Measurements from ENCODE around the gene HS6ST1. TPM values are rescaled to one million over a fixed set of nuclear protein-coding genes. Genes with fewer than 3 reads are reported as not detected.

The HS6ST1 gene
- total RNA-seq, 1 donor, result 15.1 TPM

GRCh38 chr2:128332091-128332634 is 13.5 kb upstream of the HS6ST1 start:
- H3K9me3 ChIP-seq (ENCODE audit: low read depth, low read length), result peaks cover 14% of the 10 kb centered on the region
- no peaks in the 10 kb centered on the region for H3K27me3 ChIP-seq (ENCODE audit: insufficient read depth, low read length)
- no peak overlapping the region for H3K4me3 ChIP-seq (ENCODE audit: low read length)

GRCh38 chr2:128330583-128330982 is 11.9 kb upstream of the HS6ST1 start:
- no peak overlapping the region for H3K4me3 ChIP-seq (ENCODE audit: low read length)
- H3K27me3 ChIP-seq (ENCODE audit: insufficient read depth, low read length), result no peaks in the 10 kb centered on the region
- H3K4me1 ChIP-seq (ENCODE audit: insufficient read depth, low read length), result no peaks in the 10 kb centered on the region
- H3K9me3 ChIP-seq (ENCODE audit: low read depth, low read length), result peaks cover 14% of the 10 kb centered on the region

More at GRCh38 chr2:128332091-128332634, 13.5 kb upstream of the HS6ST1 start:
- H3K4me1 ChIP-seq (ENCODE audit: insufficient read depth, low read length), result no peaks in the 10 kb centered on the region

- no peaks in the 10 kb centered on the region for H3K27me3 ChIP-seq (ENCODE audit: insufficient read depth, low read length)
- H3K9me3 ChIP-seq (ENCODE audit: low read depth, low read length), result peaks cover 14% of the 10 kb centered on the region
- H3K4me3 ChIP-seq (ENCODE audit: low read length), result no peak overlapping the region
- H3K4me1 ChIP-seq (ENCODE audit: insufficient read depth, low read length), result no peaks in the 10 kb centered on the region
Measured at GRCh38 chr2:128329607-128330006, 10.9 kb upstream of the HS6ST1 start.

- peaks cover 10% of the 10 kb centered on the region for H3K9me3 ChIP-seq (ENCODE audit: low read depth, low read length)
- H3K4me1 ChIP-seq (ENCODE audit: insufficient read depth, low read length), result no peaks in the 10 kb centered on the region
- H3K4me3 ChIP-seq (ENCODE audit: low read length), result no peak overlapping the region
- H3K27me3 ChIP-seq (ENCODE audit: insufficient read depth, low read length), result no peaks in the 10 kb centered on the region
Measured at GRCh38 chr2:128327180-128327964, 8.7 kb upstream of the HS6ST1 start.

GRCh38 chr2:128326346-128326745 is 7.7 kb upstream of the HS6ST1 start:
- Histone ChIP-seq H3K27me3 (ENCODE audit: insufficient read depth, low read length) (no peaks in the 10 kb centered on the region), H3K9me3 (ENCODE audit: low read depth, low read length) (peaks cover under 1% of the 10 kb centered on the region), H3K4me3 (ENCODE audit: low read length) (no peak overlapping the region), H3K4me1 (ENCODE audit: insufficient read depth, low read length) (peaks cover 4% of the 10 kb centered on the region)

GRCh38 chr2:128325611-128326181 is 7.0 kb upstream of the HS6ST1 start:
- Histone ChIP-seq H3K27me3 (ENCODE audit: insufficient read depth, low read length) (no peaks in the 10 kb centered on the region), H3K4me1 (ENCODE audit: insufficient read depth, low read length) (peaks cover 7% of the 10 kb centered on the region), H3K4me3 (ENCODE audit: low read length) (no peak overlapping the region), H3K9me3 (ENCODE audit: low read depth, low read length) (no peaks in the 10 kb centered on the region)

- Histone ChIP-seq H3K27me3 (ENCODE audit: insufficient read depth, low read length) (no peaks in the 10 kb centered on the region), H3K9me3 (ENCODE audit: low read depth, low read length) (no peaks in the 10 kb centered on the region), H3K4me1 (ENCODE audit: insufficient read depth, low read length) (peaks cover 7% of the 10 kb centered on the region), H3K4me3 (ENCODE audit: low read length) (no peak overlapping the region)
Measured at GRCh38 chr2:128324897-128325410, 6.3 kb upstream of the HS6ST1 start.

GRCh38 chr2:128324008-128324896 is 5.6 kb upstream of the HS6ST1 start:
- Histone ChIP-seq H3K4me3 (ENCODE audit: low read length) (no peak overlapping the region), H3K9me3 (ENCODE audit: low read depth, low read length) (no peaks in the 10 kb centered on the region), H3K4me1 (ENCODE audit: insufficient read depth, low read length) (peaks cover 10% of the 10 kb centered on the region), H3K27me3 (ENCODE audit: insufficient read depth, low read length) (no peaks in the 10 kb centered on the region)

GRCh38 chr2:128323555-128323931 is 4.9 kb upstream of the HS6ST1 start:
- Histone ChIP-seq H3K27me3 (ENCODE audit: insufficient read depth, low read length) (no peaks in the 10 kb centered on the region), H3K4me1 (ENCODE audit: insufficient read depth, low read length) (peaks cover 13% of the 10 kb centered on the region), H3K9me3 (ENCODE audit: low read depth, low read length) (no peaks in the 10 kb centered on the region), H3K4me3 (ENCODE audit: low read length) (no peak overlapping the region)

- Histone ChIP-seq H3K4me3 (ENCODE audit: low read length) (no peak overlapping the region), H3K4me1 (ENCODE audit: insufficient read depth, low read length) (peaks cover 13% of the 10 kb centered on the region), H3K27me3 (ENCODE audit: insufficient read depth, low read length) (no peaks in the 10 kb centered on the region), H3K9me3 (ENCODE audit: low read depth, low read length) (no peaks in the 10 kb centered on the region)
Measured at GRCh38 chr2:128322715-128323554, 4.3 kb upstream of the HS6ST1 start.

- Histone ChIP-seq H3K4me3 (ENCODE audit: low read length) (peak overlapping the region; percentile 54), H3K9me3 (ENCODE audit: low read depth, low read length) (no peaks in the 10 kb centered on the region), H3K4me1 (ENCODE audit: insufficient read depth, low read length) (peaks cover 21% of the 10 kb centered on the region), H3K27me3 (ENCODE audit: insufficient read depth, low read length) (no peaks in the 10 kb centered on the region)
Measured at GRCh38 chr2:128321784-128322714, 3.4 kb upstream of the HS6ST1 start.

GRCh38 chr2:128320906-128321771 is 2.5 kb upstream of the HS6ST1 start:
- no peaks in the 10 kb centered on the region for H3K27me3 ChIP-seq (ENCODE audit: insufficient read depth, low read length)
- peaks cover 30% of the 10 kb centered on the region for H3K4me1 ChIP-seq (ENCODE audit: insufficient read depth, low read length)
- no peaks in the 10 kb centered on the region for H3K9me3 ChIP-seq (ENCODE audit: low read depth, low read length)
- no peak overlapping the region for H3K4me3 ChIP-seq (ENCODE audit: low read length)

Data from mononuclear cell (primary cell).